T-helper 1 cell treated with Interleukin-12 subunit alpha and Interleukin-12 subunit beta and Interleukin-4 antibody, amounts not matched to agents 30 μg/mL and 1 μg/mL, for 36 hours (primary cell): ENCODE results near the gene KIF3C.
"Not testable (repeated sequence)": the region's sequence is repeated elsewhere in the genome, so short reads cannot be mapped to it uniquely, and the experiment has no call there.

Source experiments
- H3K27ac Mint-ChIP-seq: one replicate; pipeline ENCODE4 v1.8.0; 2021; ENCODE audit warnings: mild to moderate bottlenecking, mixed read lengths
- H3K27me3 Mint-ChIP-seq: one replicate; pipeline ENCODE4 v1.8.0; 2021; ENCODE audit warnings: low read depth, mixed read lengths
- H3K36me3 Mint-ChIP-seq: one replicate; pipeline ENCODE4 v1.8.0; 2021; ENCODE audit warnings: low read depth, mixed read lengths
- H3K4me1 Mint-ChIP-seq: one replicate; pipeline ENCODE4 v1.8.0; 2021; ENCODE audit warnings: low read depth, mixed read lengths
- H3K4me3 Mint-ChIP-seq: one replicate; pipeline ENCODE4 v1.8.0; 2021; ENCODE audit warnings: mild to moderate bottlenecking, moderate library complexity, mixed read lengths
- H3K9me3 Mint-ChIP-seq: one replicate; pipeline ENCODE4 v1.8.0; 2021; ENCODE audit warnings: mixed read lengths

The KIF3C gene

DNA sequence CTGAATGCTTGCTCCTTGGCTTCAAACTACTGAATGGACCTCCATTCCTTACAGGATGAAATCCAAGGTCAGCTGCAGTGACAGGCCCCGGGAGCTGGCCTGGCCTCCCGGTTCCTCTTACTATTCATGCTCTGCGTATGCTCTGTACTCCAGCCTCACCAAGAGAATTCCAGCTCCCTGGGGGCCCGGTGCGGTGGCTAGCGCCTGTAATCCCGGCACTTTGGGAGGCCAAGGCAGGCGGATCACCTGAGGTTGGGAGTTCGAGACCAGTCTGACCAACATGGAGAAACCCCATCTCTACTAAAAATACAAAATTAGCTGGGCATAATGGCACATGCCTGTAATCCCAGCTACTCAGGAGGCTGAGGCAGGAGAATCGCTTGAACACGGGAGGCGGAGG, 23.7 kb downstream of the KIF3C start:
- not testable (repeated sequence) for H3K4me1 Mint-ChIP-seq, H3K27ac Mint-ChIP-seq, H3K9me3 Mint-ChIP-seq

DNA sequence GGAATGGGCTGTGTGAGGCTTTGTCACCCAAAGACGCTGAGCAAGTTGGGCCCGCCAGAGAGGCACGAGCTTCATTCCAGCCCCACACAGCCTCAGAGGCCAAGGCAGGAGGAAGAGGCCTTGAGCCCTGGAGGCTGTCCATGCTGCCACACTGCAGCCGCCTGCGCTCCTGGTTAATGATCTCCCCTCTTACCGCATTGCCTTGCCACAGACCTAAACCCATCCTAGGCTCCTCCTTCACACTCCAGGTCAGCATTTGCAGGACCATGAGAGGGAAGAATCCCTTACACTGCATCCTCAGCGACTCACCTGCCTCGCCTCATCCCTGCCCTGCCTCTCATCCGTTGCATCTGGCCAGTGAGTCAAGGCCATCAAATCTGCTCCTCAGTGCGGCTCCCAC, 24.6 kb downstream of the KIF3C start:
- H3K9me3 Mint-ChIP-seq, result no peaks in the 10 kb centered on the region
- H3K27me3 Mint-ChIP-seq, result no peaks in the 10 kb centered on the region
- H3K36me3 Mint-ChIP-seq, result no peaks in the 10 kb centered on the region
- H3K4me1 Mint-ChIP-seq, result peaks cover 5% of the 10 kb centered on the region
- H3K27ac Mint-ChIP-seq, result no peak overlapping the region
- no peak overlapping the region for H3K4me3 Mint-ChIP-seq

More for the DNA sequence above, 23.7 kb downstream of the KIF3C start:
- H3K36me3 Mint-ChIP-seq, H3K27me3 Mint-ChIP-seq, H3K4me3 Mint-ChIP-seq: not testable (repeated sequence)

- H3K27me3 Mint-ChIP-seq, result no peaks in the 10 kb centered on the region
- H3K4me3 Mint-ChIP-seq, result no peak overlapping the region
- H3K4me1 Mint-ChIP-seq, result peaks cover 2% of the 10 kb centered on the region
- no peaks in the 10 kb centered on the region for H3K36me3 Mint-ChIP-seq
- no peak overlapping the region for H3K27ac Mint-ChIP-seq
- no peaks in the 10 kb centered on the region for H3K9me3 Mint-ChIP-seq
Measured at GRCh38 chr2:25955869-25956535, 26.3 kb downstream of the KIF3C start.

GRCh38 chr2:25955036-25955435, 27.3 kb downstream of the KIF3C start:
- no peak overlapping the region for H3K4me3 Mint-ChIP-seq
- no peaks in the 10 kb centered on the region for H3K36me3 Mint-ChIP-seq
- H3K9me3 Mint-ChIP-seq, result no peaks in the 10 kb centered on the region
- H3K4me1 Mint-ChIP-seq, result no peaks in the 10 kb centered on the region
- H3K27ac Mint-ChIP-seq, result no peak overlapping the region
- H3K27me3 Mint-ChIP-seq, result no peaks in the 10 kb centered on the region

DNA sequence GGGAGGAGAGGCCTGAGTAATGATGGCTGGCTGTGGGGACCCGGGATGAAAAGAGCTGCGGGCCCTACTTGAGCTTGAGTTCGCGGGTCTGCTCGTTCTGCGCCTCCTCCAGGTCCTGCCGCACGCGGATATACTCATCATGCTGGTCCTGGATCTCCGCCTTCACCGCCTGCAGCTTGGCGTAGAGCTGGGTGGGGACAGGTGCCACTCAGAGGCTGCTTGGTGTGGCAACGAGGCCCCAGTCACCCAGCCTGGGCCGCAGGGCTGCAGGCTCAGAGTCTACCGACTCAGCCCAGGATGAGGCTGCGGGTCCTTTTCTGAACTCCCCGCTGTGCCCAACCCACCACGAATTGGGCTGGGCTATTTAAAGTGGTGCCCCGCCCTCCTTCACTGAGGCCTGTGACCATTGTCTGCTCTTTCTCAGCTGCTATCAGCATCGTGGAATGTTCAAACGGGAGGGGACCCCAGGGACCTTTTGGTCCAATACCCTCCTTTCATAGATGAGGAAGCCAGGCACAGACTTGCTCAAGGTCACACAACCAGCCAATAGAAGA, 28.0 kb downstream of the KIF3C start:
- H3K9me3 Mint-ChIP-seq, result no peaks in the 10 kb centered on the region
- H3K4me3 Mint-ChIP-seq, result no peak overlapping the region
- H3K4me1 Mint-ChIP-seq, result no peaks in the 10 kb centered on the region
- H3K27me3 Mint-ChIP-seq, result no peaks in the 10 kb centered on the region
- H3K27ac Mint-ChIP-seq, result no peak overlapping the region
- H3K36me3 Mint-ChIP-seq, result no peaks in the 10 kb centered on the region

DNA sequence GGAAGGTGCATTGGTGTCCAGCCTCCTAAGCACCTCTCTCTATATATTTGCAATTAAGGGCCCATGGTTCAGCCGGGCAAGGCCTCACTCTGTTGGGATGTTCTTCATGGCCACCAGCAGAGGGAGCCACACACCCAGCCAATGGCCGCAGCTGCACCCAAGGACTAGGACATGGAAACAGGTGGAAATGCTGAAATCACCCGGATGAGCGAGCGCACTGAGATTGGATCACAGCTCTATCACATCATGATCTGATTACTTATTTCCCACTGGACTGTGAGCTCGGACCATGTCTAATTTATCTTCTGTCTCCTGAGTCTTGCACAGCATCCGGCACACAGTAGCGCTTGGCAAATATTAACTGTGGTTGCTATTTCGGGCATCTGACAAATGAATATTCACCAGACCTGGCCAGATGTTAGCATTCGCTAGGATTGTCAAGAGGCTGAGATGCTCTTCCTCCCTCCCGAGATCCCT, 31.2 kb downstream of the KIF3C start:
- H3K27ac Mint-ChIP-seq, result no peak overlapping the region
- H3K36me3 Mint-ChIP-seq, result no peaks in the 10 kb centered on the region
- peaks cover 4% of the 10 kb centered on the region for H3K4me1 Mint-ChIP-seq
- no peaks in the 10 kb centered on the region for H3K9me3 Mint-ChIP-seq
- H3K4me3 Mint-ChIP-seq, result no peak overlapping the region
- H3K27me3 Mint-ChIP-seq, result no peaks in the 10 kb centered on the region

DNA sequence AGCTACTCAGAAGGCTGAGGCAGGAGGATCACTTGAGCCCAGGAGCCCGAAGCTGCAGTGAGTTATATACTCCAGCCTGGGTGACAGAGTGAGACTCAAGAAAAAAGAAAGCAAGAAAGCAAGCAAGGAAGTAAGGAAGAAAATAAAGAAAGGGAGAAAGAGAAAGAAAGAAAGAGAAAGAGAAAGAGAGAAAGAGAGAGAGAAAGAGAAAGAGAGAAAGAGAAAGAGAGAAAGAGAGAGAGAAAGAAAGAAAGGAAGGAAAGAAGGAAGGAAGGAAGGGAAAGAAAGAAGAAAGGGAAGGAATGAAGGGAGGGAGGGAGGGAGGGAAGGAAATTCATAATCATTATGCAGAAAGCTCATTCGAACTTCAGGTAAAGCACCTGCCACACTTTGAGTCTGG, 33.9 kb downstream of the KIF3C start:
- peak overlapping the region; percentile 38 for H3K27ac Mint-ChIP-seq
- no peaks in the 10 kb centered on the region for H3K27me3 Mint-ChIP-seq
- no peak overlapping the region for H3K4me3 Mint-ChIP-seq
- peaks cover 4% of the 10 kb centered on the region for H3K4me1 Mint-ChIP-seq
- H3K36me3 Mint-ChIP-seq, result no peaks in the 10 kb centered on the region
- no peaks in the 10 kb centered on the region for H3K9me3 Mint-ChIP-seq

- peaks cover 2% of the 10 kb centered on the region for H3K36me3 Mint-ChIP-seq
- H3K4me1 Mint-ChIP-seq, result no peaks in the 10 kb centered on the region
- H3K9me3 Mint-ChIP-seq, result no peaks in the 10 kb centered on the region
- H3K27ac Mint-ChIP-seq, result no peak overlapping the region
- H3K27me3 Mint-ChIP-seq, result no peaks in the 10 kb centered on the region
- H3K4me3 Mint-ChIP-seq, result no peak overlapping the region
Measured at GRCh38 chr2:25941042-25941441, 41.3 kb downstream of the KIF3C start.

- Mint-ChIP-seq H3K4me1 (no peaks in the 10 kb centered on the region), H3K36me3 (peaks cover 2% of the 10 kb centered on the region), H3K9me3 (no peaks in the 10 kb centered on the region), H3K4me3 (no peak overlapping the region), H3K27me3 (no peaks in the 10 kb centered on the region), H3K27ac (no peak overlapping the region)
Measured at GRCh38 chr2:25939257-25939668, 43.0 kb downstream of the KIF3C start.

GRCh38 chr2:25938345-25938744, 44.0 kb downstream of the KIF3C start:
- Mint-ChIP-seq H3K9me3 (no peaks in the 10 kb centered on the region), H3K4me1 (no peaks in the 10 kb centered on the region), H3K27ac (no peak overlapping the region), H3K4me3 (no peak overlapping the region), H3K36me3 (peaks cover 2% of the 10 kb centered on the region), H3K27me3 (no peaks in the 10 kb centered on the region)

DNA sequence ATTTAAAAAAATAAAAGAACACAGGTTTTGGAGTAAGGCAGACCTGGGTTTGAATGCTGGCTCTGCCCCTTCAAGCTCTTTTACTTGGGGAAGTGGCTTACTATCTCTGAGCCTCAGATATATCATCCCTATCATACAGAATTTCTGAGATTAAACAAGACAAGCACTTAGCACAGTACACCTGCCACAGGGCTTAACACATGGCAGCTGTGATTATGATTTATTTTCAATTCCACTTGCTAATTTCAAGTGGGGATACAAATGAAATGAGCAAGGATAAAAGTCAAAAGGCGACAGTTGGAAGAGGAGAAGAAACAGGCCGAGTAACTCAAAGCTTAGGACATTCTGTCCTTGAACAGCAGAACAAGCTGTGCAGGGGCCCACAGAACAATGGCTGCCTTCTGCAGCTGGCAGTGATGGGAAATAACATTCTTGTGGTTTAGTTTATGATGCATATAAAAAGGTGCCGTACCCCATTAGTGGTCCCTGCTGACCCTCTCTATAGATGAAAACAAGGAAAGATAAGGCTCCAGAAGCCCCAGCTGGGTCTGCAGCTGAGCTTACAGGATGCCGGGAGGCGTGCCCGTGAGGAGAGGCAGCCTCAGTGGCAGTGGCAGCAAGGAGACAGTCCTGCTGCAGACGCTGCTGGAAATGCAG, 45.3 kb downstream of the KIF3C start:
- Mint-ChIP-seq H3K9me3 (no peaks in the 10 kb centered on the region), H3K4me3 (no peak overlapping the region), H3K4me1 (no peaks in the 10 kb centered on the region), H3K27ac (no peak overlapping the region), H3K27me3 (no peaks in the 10 kb centered on the region), H3K36me3 (peaks cover 2% of the 10 kb centered on the region)

DNA sequence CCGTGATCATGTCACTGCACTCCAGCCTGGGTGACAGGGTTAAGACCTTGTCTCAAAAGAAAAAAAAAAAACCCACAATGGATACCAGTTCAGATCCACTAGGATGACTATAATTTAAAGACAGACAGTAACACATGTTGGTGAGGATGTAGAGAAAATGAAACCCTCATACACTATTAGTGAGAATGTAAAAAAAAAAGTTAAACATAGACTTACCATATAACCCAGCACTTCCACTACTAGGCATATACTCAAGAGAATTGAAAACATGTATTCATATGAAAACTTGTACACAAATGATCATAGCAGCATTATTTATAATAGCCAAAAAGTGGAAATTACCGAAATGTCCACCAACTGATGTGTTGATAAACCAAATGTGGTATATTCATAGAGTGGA, 48.7 kb downstream of the KIF3C start:
- no peaks in the 10 kb centered on the region for H3K9me3 Mint-ChIP-seq
- no peak overlapping the region for H3K27ac Mint-ChIP-seq
- H3K4me3 Mint-ChIP-seq, result no peak overlapping the region
- peaks cover 2% of the 10 kb centered on the region for H3K36me3 Mint-ChIP-seq
- no peaks in the 10 kb centered on the region for H3K27me3 Mint-ChIP-seq
- no peaks in the 10 kb centered on the region for H3K4me1 Mint-ChIP-seq

GRCh38 chr2:25929789-25930473, 52.4 kb downstream of the KIF3C start:
- Mint-ChIP-seq H3K4me1 (no peaks in the 10 kb centered on the region), H3K4me3 (no peak overlapping the region), H3K9me3 (no peaks in the 10 kb centered on the region), H3K36me3 (no peaks in the 10 kb centered on the region), H3K27me3 (peaks cover 2% of the 10 kb centered on the region), H3K27ac (no peak overlapping the region)

GRCh38 chr2:25928668-25929067, 53.6 kb downstream of the KIF3C start:
- Mint-ChIP-seq H3K4me3 (no peak overlapping the region), H3K4me1 (no peaks in the 10 kb centered on the region), H3K36me3 (no peaks in the 10 kb centered on the region), H3K27me3 (peaks cover 10% of the 10 kb centered on the region), H3K9me3 (no peaks in the 10 kb centered on the region), H3K27ac (no peak overlapping the region)
